H9 (cell line): Measurements from ENCODE around the gene DPT. TPM values are rescaled to one million over a fixed set of nuclear protein-coding genes. Genes with fewer than 3 reads are reported as not detected.

Experiments
- DNase-seq: peaks from one replicate; pipeline ENCODE4 v3.0.0-alpha.2; 2017
- H2AFZ ChIP-seq: one replicate; pipeline ENCODE4 v1.6.1; 2013; ENCODE audit warnings: mild to moderate bottlenecking, low read length, control low read depth, moderate library complexity
- H2AK5ac ChIP-seq: 2 replicates; pipeline ENCODE4 v1.6.1; 2013; ENCODE audit warnings: low read length, control low read depth, mixed read lengths; ENCODE audit not compliant: insufficient read length
- H2BK120ac ChIP-seq: one replicate; pipeline ENCODE4 v1.6.1; 2013; ENCODE audit warnings: low read depth, mild to moderate bottlenecking, low read length, control low read depth, inconsistent platforms; ENCODE audit not compliant: poor library complexity, severe bottlenecking
- H2BK12ac ChIP-seq: 2 replicates; pipeline ENCODE4 v1.6.1; 2013; ENCODE audit warnings: low read length, control low read depth, mixed read lengths, low read depth; ENCODE audit not compliant: insufficient read length
- H2BK15ac ChIP-seq: 2 replicates; pipeline ENCODE4 v1.6.1; 2013; ENCODE audit warnings: low read depth, low read length, control low read depth
- H2BK20ac ChIP-seq: one replicate; pipeline ENCODE4 v1.6.1; 2013; ENCODE audit warnings: low read depth, mild to moderate bottlenecking, low read length, control low read depth, inconsistent platforms; ENCODE audit not compliant: poor library complexity, severe bottlenecking
- H2BK5ac ChIP-seq: 2 replicates; pipeline ENCODE4 v1.6.1; 2013; ENCODE audit warnings: low read length, control low read depth, mixed read lengths; ENCODE audit not compliant: insufficient read length
- H3K14ac ChIP-seq: 2 replicates; pipeline ENCODE4 v1.6.1; 2013; ENCODE audit warnings: low read length, control low read depth; ENCODE audit not compliant: insufficient read depth
- H3K18ac ChIP-seq: 2 replicates; pipeline ENCODE4 v1.6.1; 2013; ENCODE audit warnings: low read depth, mild to moderate bottlenecking, mixed read lengths, low read length, control low read depth; ENCODE audit not compliant: insufficient read length
- H3K23ac ChIP-seq: 2 replicates; pipeline ENCODE4 v1.6.1; 2013; ENCODE audit warnings: low read length, control low read depth, mixed read lengths, low read depth; ENCODE audit not compliant: insufficient read length
- H3K23me2 ChIP-seq: 2 replicates; pipeline ENCODE4 v1.6.1; 2013; ENCODE audit warnings: low read depth, mild to moderate bottlenecking, mixed read lengths, low read length, control low read depth; ENCODE audit not compliant: insufficient read length, poor library complexity, severe bottlenecking
- H3K27ac ChIP-seq: 2 replicates; pipeline ENCODE4 v1.5.1; 2013; ENCODE audit warnings: low read length, control low read depth, mixed read lengths, low read depth; ENCODE audit not compliant: insufficient read length
- H3K27me3 ChIP-seq: 2 replicates; pipeline ENCODE4 v1.6.1; 2013; ENCODE audit warnings: low read length, control low read depth, inconsistent platforms; ENCODE audit not compliant: insufficient read depth
- H3K4ac ChIP-seq: 2 replicates; pipeline ENCODE4 v1.6.1; 2013; ENCODE audit warnings: low read depth, mild to moderate bottlenecking, control low read depth, inconsistent platforms, low read length, moderate library complexity
- H3K4me1 ChIP-seq: 2 replicates; pipeline ENCODE4 v1.6.1; 2013; ENCODE audit warnings: low read length, control low read depth, inconsistent platforms; ENCODE audit not compliant: insufficient read depth
- H3K4me2 ChIP-seq: 2 replicates; pipeline ENCODE4 v1.6.1; 2013; ENCODE audit warnings: low read length, control low read depth, mixed read lengths; ENCODE audit not compliant: insufficient read length, insufficient read depth
- H3K56ac ChIP-seq: 2 replicates; pipeline ENCODE4 v1.6.1; 2013; ENCODE audit warnings: low read depth, mild to moderate bottlenecking, mixed read lengths, low read length, control low read depth; ENCODE audit not compliant: insufficient read length
- H3K79me1 ChIP-seq: 2 replicates; pipeline ENCODE4 v1.6.1; 2013; ENCODE audit warnings: low read depth, mild to moderate bottlenecking, moderate library complexity, low read length, control low read depth, inconsistent platforms; ENCODE audit not compliant: insufficient read depth, poor library complexity, severe bottlenecking
- H3K79me2 ChIP-seq: 2 replicates; pipeline ENCODE4 v1.6.1; 2013; ENCODE audit warnings: low read length, control low read depth, inconsistent platforms; ENCODE audit not compliant: insufficient read depth
- H3K9ac ChIP-seq: 2 replicates; pipeline ENCODE4 v1.6.1; 2013; ENCODE audit warnings: low read length, control low read depth, mixed read lengths; ENCODE audit not compliant: insufficient read length; ENCODE audit errors: extremely low read depth
- H3K9me3 ChIP-seq: one replicate; pipeline ENCODE4 v1.6.1; 2013; ENCODE audit warnings: low read depth, low read length, inconsistent platforms; ENCODE audit not compliant: control insufficient read depth
- H3T11ph ChIP-seq: one replicate; pipeline ENCODE4 v1.6.1; 2013; ENCODE audit warnings: mild to moderate bottlenecking, low read length, control low read depth, inconsistent platforms
- H4K20me1 ChIP-seq: one replicate; pipeline ENCODE4 v1.6.1; 2013; ENCODE audit not compliant: control insufficient read depth, insufficient read length, insufficient read depth
- H4K5ac ChIP-seq: 2 replicates; pipeline ENCODE4 v1.6.1; 2013; ENCODE audit warnings: low read depth, mild to moderate bottlenecking, mixed read lengths, low read length, control low read depth; ENCODE audit not compliant: insufficient read length
- H4K8ac ChIP-seq: replicated peaks from 2 replicates; pipeline ENCODE4 v1.6.1; 2013; ENCODE audit warnings: low read length, control low read depth, mixed read lengths, low read depth; ENCODE audit not compliant: insufficient read length
- H4K91ac ChIP-seq: 2 replicates; pipeline ENCODE4 v1.6.1; 2013; ENCODE audit warnings: low read depth, mild to moderate bottlenecking, moderate library complexity, mixed read lengths, low read length, control low read depth; ENCODE audit not compliant: insufficient read length
- H3K27ac Mint-ChIP-seq, 3 experiments: 2 replicates in 2 of 3; 3 replicates in 1 of 3; pipeline ENCODE4 v1.8.0; 2020 to 2021; ENCODE audit warnings: mixed read lengths in 3 of 3, mild to moderate bottlenecking in 1 of 3, moderate library complexity in 1 of 3
- H3K27me3 Mint-ChIP-seq: 2 replicates; pipeline ENCODE4 v1.8.0; 2021; ENCODE audit warnings: low read depth, mild to moderate bottlenecking, moderate library complexity, mixed read lengths
- H3K36me3 Mint-ChIP-seq, 3 experiments: 2 replicates in 2 of 3; 3 replicates in 1 of 3; pipeline ENCODE4 v1.8.0; 2020 to 2021; ENCODE audit warnings: low read depth in 3 of 3, mixed read lengths in 3 of 3; ENCODE audit not compliant: insufficient read depth in 1 of 3
- H3K4me1 Mint-ChIP-seq, 2 experiments: 2 replicates each; pipeline ENCODE4 v1.8.0; 2020; ENCODE audit warnings: mixed read lengths in 2 of 2
- H3K4me3 Mint-ChIP-seq, 2 experiments: 2 replicates in 1 of 2; 3 replicates in 1 of 2; pipeline ENCODE4 v1.8.0; 2020 to 2021; ENCODE audit warnings: mild to moderate bottlenecking in 2 of 2, mixed read lengths in 2 of 2, moderate library complexity in 1 of 2
- H3K9me3 Mint-ChIP-seq, 2 experiments: 2 replicates in 1 of 2; 3 replicates in 1 of 2; pipeline ENCODE4 v1.8.0; 2020; ENCODE audit warnings: mild to moderate bottlenecking in 2 of 2, mixed read lengths in 2 of 2, moderate library complexity in 1 of 2
- CTCF ChIP-seq: fragments of 200-600 bp; sonication (generic); conservative IDR thresholded peaks from 3 replicates; pipeline ENCODE4 v1.8.0; 2021; ENCODE audit warnings: antibody characterized with exemption, mild to moderate bottlenecking
- WGBS: extraction: QIAGEN DNeasy Blood & Tissue Kit; methylation state at CpG from one replicate; pipeline ENCODE4 v1.1.7; 2013; ENCODE audit warnings: missing lambda C conversion rate, low lambda C conversion rate, mixed read lengths; ENCODE audit not compliant: insufficient read length; ENCODE audit errors: extremely low coverage; 5-methylcytosine and 5-hydroxymethylcytosine counted together
- total RNA-seq: library from RNA; stranded (reverse); gene quantifications from 2 replicates; pipeline ENCODE4 v1.2.1, GENCODE V29; 2021

DPT gene
- total RNA-seq, 1 experiment from 2014 or later = not detected

- H3K27ac Mint-ChIP-seq = no peak overlapping the region
- Histone ChIP-seq H3K79me1 (no peaks in the 10 kb centered on the region), H2BK120ac (no peak overlapping the region), H4K91ac (no peak overlapping the region), H3K27ac (no peak overlapping the region), H3K79me2 (no peaks in the 10 kb centered on the region), H3K4ac (no peak overlapping the region), H2BK12ac (no peak overlapping the region), H4K5ac (no peak overlapping the region), H3K23ac (no peak overlapping the region), H3K9ac (no peak overlapping the region), H3K56ac (no peak overlapping the region), H3K23me2 (no peaks in the 10 kb centered on the region), H2AK5ac (no peak overlapping the region), H2BK20ac (no peak overlapping the region), H3K4me1 (no peaks in the 10 kb centered on the region), H3K9me3 (no peaks in the 10 kb centered on the region), H3K18ac (no peak overlapping the region), H4K20me1 (no peaks in the 10 kb centered on the region), H3T11ph (no peak overlapping the region), H3K27me3 (no peaks in the 10 kb centered on the region), H3K14ac (no peak overlapping the region), H3K4me2 (no peak overlapping the region), H2BK5ac (no peak overlapping the region), H4K8ac (no peak overlapping the region), H2AFZ (no peak overlapping the region), H2BK15ac (no peak overlapping the region)
- no peak for DNase-seq
- no peak for TF ChIP-seq CTCF
- peaks cover 0 to 4% of the 10 kb centered on the region in 2 experiments; a peak in 2 of 4 replicates for H3K4me1 Mint-ChIP-seq
- WGBS = no CpG with 5 or more reads among the region's 8 CpGs
- no peaks in the 10 kb centered on the region for H3K9me3 Mint-ChIP-seq
- no peaks in the 10 kb centered on the region for H3K36me3 Mint-ChIP-seq
- no peak overlapping the region for H3K4me3 Mint-ChIP-seq
- no peaks in the 10 kb centered on the region; the same call in 1 of the 2 replicates for H3K27me3 Mint-ChIP-seq
Measured at GRCh38 chr1:168689726-168690602, 39.0 kb downstream of the DPT start.
